MM.1S (cell line): ENCODE data around the gene TMSB10.

Experiments
- DNase-seq: peaks from one replicate; pipeline ENCODE4 v3.0.0-alpha.2; 2015
- H2AFZ ChIP-seq: fragments of 300-600 bp; sonication (generic); 2 replicates; pipeline ENCODE4 v1.6.0; 2016; ENCODE audit warnings: antibody characterized with exemption, low read length
- H3F3A ChIP-seq: fragments of 300-600 bp; sonication (generic); 2 replicates; pipeline ENCODE4 v1.6.1; 2016; ENCODE audit warnings: mild to moderate bottlenecking, antibody characterized with exemption, low read length, moderate library complexity, mixed read lengths; ENCODE audit not compliant: insufficient read depth
- H3K27ac ChIP-seq: fragments of 300-600 bp; sonication (generic); 2 replicates; pipeline ENCODE4 v1.5.1; 2016; ENCODE audit warnings: mild to moderate bottlenecking, low read length
- H3K27me3 ChIP-seq: fragments of 300-600 bp; sonication (generic); replicated peaks from 2 replicates; pipeline ENCODE4 v1.6.0; 2016; ENCODE audit warnings: low read length; ENCODE audit not compliant: insufficient read depth
- H3K36me3 ChIP-seq: fragments of 300-600 bp; sonication (generic); replicated peaks from 2 replicates; pipeline ENCODE4 v1.6.1; 2016; ENCODE audit warnings: mild to moderate bottlenecking, low read length, mixed read lengths; ENCODE audit not compliant: insufficient read depth
- H3K4me1 ChIP-seq: fragments of 300-600 bp; sonication (generic); 2 replicates; pipeline ENCODE4 v1.6.1; 2016; ENCODE audit warnings: low read length, mixed read lengths
- H3K4me2 ChIP-seq: fragments of 300-600 bp; sonication (generic); 2 replicates; pipeline ENCODE4 v1.6.0; 2016; ENCODE audit warnings: low read depth, low read length
- H3K4me3 ChIP-seq: fragments of 300-600 bp; sonication (generic); 2 replicates; pipeline ENCODE4 v1.5.1; 2016; ENCODE audit warnings: low read length, mixed read lengths
- H3K79me2 ChIP-seq: fragments of 300-600 bp; sonication (generic); 2 replicates; pipeline ENCODE4 v1.6.1; 2016; ENCODE audit warnings: mixed run types, low read length, mixed read lengths
- H3K9ac ChIP-seq: fragments of 300-600 bp; sonication (generic); 2 replicates; pipeline ENCODE4 v1.6.1; 2016; ENCODE audit warnings: low read length, mixed read lengths
- H3K9me2 ChIP-seq: fragments of 300-600 bp; sonication (generic); replicated peaks from 2 replicates; pipeline ENCODE4 v1.6.1; 2016; ENCODE audit warnings: mild to moderate bottlenecking, low read length, mixed read lengths; ENCODE audit not compliant: insufficient read depth
- H3K9me3 ChIP-seq: fragments of 300-600 bp; sonication (generic); replicated peaks from 2 replicates; pipeline ENCODE4 v1.6.1; 2016; ENCODE audit warnings: mild to moderate bottlenecking, low read length, mixed read lengths; ENCODE audit not compliant: insufficient read depth
- H4K20me1 ChIP-seq: fragments of 300-600 bp; sonication (generic); 2 replicates; pipeline ENCODE4 v1.6.1; 2016; ENCODE audit warnings: mild to moderate bottlenecking, low read length, moderate library complexity, mixed read lengths; ENCODE audit not compliant: insufficient read depth
- EZH2 ChIP-seq: fragments of 300-600 bp; sonication (generic); optimal IDR thresholded peaks from 2 replicates; pipeline ENCODE3; 2017; ENCODE audit warnings: low read depth, mild to moderate bottlenecking, antibody characterized with exemption, low read length, mixed read lengths
- EZH2phosphoT487 ChIP-seq: fragments of 300-600 bp; sonication (generic); IDR thresholded peaks from 2 replicates; pipeline ENCODE4 v1.6.1; 2018; ENCODE audit warnings: antibody characterized with exemption, low read length
- TF ChIP-seq, protein P1 (sequence below): fragments of 300-600 bp; sonication (generic); IDR thresholded peaks from 2 replicates; pipeline ENCODE4 v1.5.1; 2016; ENCODE audit warnings: antibody characterized with exemption, low read length, mixed read lengths

Gene TMSB10

DNA sequence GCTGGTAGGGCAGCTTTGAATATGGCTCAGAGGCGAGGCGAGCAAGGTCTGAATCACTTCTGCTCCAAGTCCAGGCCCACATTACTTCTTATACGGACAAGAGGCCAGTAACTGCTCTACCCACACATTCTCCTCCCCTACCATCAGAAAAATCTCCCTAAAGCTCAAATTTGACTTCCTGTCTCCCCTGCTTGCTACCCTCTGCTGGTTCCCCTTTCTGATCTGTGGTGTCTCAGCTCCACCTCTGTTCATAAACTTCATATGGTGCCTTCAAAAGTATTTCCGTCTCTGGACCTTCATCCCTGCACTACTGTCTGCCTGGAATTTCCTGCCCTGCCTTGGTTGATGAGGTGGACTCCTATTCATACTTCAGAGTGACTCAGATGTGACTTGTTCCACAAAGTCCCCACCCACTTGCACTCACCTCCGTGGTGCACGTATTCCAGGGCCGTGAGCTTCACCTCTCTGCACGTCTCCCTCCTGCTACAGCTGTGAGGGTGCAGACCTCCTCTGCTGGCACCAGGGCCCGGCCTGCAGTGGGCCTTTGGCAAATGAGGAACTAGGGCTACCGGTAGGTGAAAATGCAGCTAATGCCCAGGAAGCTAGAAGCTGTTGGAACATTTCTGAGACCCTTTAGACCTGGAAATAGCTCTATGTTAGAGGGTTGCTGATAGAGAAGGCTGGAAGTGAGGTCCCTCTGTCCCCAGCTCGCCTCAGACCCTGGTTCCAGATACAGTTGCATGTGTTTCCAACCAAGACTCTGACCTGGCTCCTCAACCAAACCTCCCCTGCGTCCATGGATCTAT, 41.0 kb downstream of the TMSB10 start:
- peaks cover 3% of the 10 kb centered on the region; the same call in 1 of the 2 replicates for H3F3A ChIP-seq
- no peak overlapping the region for H3K4me3 ChIP-seq
- H3K79me2 ChIP-seq = no peaks in the 10 kb centered on the region
- no peak for DNase-seq
- no peak overlapping the region for H3K9ac ChIP-seq
- no peaks in the 10 kb centered on the region for H4K20me1 ChIP-seq
- H3K9me3 ChIP-seq = no peaks in the 10 kb centered on the region
- TF ChIP-seq, protein P1, sequence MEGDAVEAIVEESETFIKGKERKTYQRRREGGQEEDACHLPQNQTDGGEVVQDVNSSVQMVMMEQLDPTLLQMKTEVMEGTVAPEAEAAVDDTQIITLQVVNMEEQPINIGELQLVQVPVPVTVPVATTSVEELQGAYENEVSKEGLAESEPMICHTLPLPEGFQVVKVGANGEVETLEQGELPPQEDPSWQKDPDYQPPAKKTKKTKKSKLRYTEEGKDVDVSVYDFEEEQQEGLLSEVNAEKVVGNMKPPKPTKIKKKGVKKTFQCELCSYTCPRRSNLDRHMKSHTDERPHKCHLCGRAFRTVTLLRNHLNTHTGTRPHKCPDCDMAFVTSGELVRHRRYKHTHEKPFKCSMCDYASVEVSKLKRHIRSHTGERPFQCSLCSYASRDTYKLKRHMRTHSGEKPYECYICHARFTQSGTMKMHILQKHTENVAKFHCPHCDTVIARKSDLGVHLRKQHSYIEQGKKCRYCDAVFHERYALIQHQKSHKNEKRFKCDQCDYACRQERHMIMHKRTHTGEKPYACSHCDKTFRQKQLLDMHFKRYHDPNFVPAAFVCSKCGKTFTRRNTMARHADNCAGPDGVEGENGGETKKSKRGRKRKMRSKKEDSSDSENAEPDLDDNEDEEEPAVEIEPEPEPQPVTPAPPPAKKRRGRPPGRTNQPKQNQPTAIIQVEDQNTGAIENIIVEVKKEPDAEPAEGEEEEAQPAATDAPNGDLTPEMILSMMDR = no peak
- TF ChIP-seq EZH2phosphoT487 (no peak), EZH2 (no peak)
- H3K27me3 ChIP-seq = no peaks in the 10 kb centered on the region
- no peaks in the 10 kb centered on the region for H3K9me2 ChIP-seq
- no peak overlapping the region for H2AFZ ChIP-seq
- H3K36me3 ChIP-seq = no peaks in the 10 kb centered on the region
- no peak overlapping the region for H3K27ac ChIP-seq
- peaks cover 14% of the 10 kb centered on the region for H3K4me1 ChIP-seq
- no peak overlapping the region for H3K4me2 ChIP-seq

DNA sequence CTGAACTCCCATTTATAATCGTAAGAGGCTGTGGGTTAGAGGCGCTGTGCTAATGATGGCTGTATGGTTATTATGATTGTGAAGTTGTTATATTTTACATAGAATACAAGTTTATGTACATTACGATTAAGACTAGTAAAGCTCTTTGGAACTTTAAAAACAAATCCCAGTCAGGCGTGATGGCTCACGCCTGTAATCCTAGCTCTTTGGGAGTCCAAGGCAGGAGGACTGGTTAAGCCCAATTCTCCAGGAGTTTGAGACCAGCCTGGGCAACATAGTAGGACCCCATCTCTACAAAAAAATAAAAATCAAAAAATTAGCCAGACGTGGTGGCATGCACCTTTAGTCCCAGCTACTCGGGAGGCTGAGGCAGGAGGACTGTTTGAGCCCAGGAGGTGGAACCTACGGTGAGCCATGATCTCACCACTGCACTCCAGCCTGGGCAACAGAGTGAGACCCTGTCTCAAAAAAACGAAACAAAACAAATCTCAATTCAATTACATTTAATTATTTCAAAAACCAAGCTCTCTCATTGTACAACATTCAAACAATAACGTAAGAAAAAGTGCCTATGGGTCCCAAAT, 41.6 kb downstream of the TMSB10 start:
- Histone ChIP-seq H3K36me3 (no peaks in the 10 kb centered on the region), H2AFZ (no peak overlapping the region), H3F3A (peaks cover 3% of the 10 kb centered on the region; the same call in 1 of the 2 replicates), H3K4me3 (no peak overlapping the region), H3K9me2 (no peaks in the 10 kb centered on the region), H3K4me1 (peaks cover 13% of the 10 kb centered on the region), H4K20me1 (no peaks in the 10 kb centered on the region), H3K9me3 (no peaks in the 10 kb centered on the region), H3K9ac (no peak overlapping the region), H3K79me2 (no peaks in the 10 kb centered on the region), H3K27ac (no peak overlapping the region), H3K27me3 (no peaks in the 10 kb centered on the region), H3K4me2 (no peak overlapping the region)
- TF ChIP-seq EZH2 (no peak), EZH2phosphoT487 (no peak)
- TF ChIP-seq, protein P1 = no peak
- DNase-seq = no peak

DNA sequence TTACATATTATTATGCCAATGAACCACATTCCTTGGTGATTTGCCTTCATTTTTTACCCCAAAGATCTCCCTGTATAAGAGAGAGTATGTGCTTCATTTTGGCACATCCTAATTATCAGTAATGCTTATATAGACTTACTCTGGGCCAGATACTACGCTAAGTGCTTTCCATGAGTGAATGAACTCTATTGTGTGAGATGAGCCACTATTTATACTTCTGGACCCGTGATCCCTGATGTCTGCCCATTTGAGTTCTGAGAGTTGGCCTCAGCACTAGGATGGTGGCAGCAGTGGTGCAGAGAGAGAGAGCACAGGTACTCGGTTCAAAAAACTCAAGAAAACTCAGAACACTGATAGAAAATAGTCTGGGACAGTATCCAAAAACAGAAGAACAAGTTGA, 48.1 kb downstream of the TMSB10 start:
- DNase-seq = no peak

More for the DNA sequence above, 48.1 kb downstream of the TMSB10 start:
- H3K27me3 ChIP-seq = no peaks in the 10 kb centered on the region
- H3K36me3 ChIP-seq = no peaks in the 10 kb centered on the region
- H3K9me2 ChIP-seq = no peaks in the 10 kb centered on the region
- no peak overlapping the region for H3K4me3 ChIP-seq
- no peaks in the 10 kb centered on the region for H3K4me1 ChIP-seq
- H2AFZ ChIP-seq = no peak overlapping the region
- H4K20me1 ChIP-seq = no peaks in the 10 kb centered on the region
- no peaks in the 10 kb centered on the region for H3K79me2 ChIP-seq
- TF ChIP-seq EZH2 = no peak
- TF ChIP-seq, protein P1 = no peak
- TF ChIP-seq EZH2phosphoT487 = no peak
- H3K27ac ChIP-seq = no peak overlapping the region
- H3K9ac ChIP-seq = no peak overlapping the region
- no peaks in the 10 kb centered on the region for H3F3A ChIP-seq
- H3K9me3 ChIP-seq = no peaks in the 10 kb centered on the region
- no peak overlapping the region for H3K4me2 ChIP-seq
